Testis (tissue), 2 donors: ENCODE measurements around the gene FBXO9.

Source experiments
- POLR2A ChIP-seq: fragments of 450-650 bp; IDR thresholded peaks from one replicate; pipeline ENCODE4 v1.6.1; 2017; ENCODE audit warnings: antibody characterized with exemption, mild to moderate bottlenecking, moderate library complexity
- TF ChIP-seq, protein P1 (sequence below), 3 experiments: fragments of 450-650 bp in 2 of 3; fragments of 200-600 bp in 1 of 3; sonication (generic) in 1 of 3; IDR thresholded peaks; one replicate each; pipeline ENCODE4 v1.5.1; 2016 to 2019; ENCODE audit warnings: antibody characterized with exemption in 3 of 3, mild to moderate bottlenecking in 2 of 3, moderate library complexity in 1 of 3

DNA sequence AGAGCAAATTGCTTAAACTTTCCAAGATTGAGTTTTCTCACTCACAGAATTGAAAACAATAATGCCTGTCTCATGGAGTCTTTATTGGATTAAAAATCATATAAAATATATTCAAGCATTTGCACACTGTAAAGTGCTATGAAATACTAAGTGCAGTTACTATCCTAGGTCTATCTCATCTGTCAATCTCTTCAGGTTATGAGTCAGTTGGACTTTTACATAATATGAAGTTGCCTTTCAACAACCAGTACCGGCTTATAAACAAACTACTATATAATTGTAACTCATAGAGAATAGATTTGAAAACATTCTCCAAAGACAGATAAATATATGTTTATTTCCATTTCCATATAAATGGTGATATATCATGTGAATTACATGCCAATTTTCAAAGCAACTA, 49.7 kb upstream of the FBXO9 start:
- TF ChIP-seq, protein P1, sequence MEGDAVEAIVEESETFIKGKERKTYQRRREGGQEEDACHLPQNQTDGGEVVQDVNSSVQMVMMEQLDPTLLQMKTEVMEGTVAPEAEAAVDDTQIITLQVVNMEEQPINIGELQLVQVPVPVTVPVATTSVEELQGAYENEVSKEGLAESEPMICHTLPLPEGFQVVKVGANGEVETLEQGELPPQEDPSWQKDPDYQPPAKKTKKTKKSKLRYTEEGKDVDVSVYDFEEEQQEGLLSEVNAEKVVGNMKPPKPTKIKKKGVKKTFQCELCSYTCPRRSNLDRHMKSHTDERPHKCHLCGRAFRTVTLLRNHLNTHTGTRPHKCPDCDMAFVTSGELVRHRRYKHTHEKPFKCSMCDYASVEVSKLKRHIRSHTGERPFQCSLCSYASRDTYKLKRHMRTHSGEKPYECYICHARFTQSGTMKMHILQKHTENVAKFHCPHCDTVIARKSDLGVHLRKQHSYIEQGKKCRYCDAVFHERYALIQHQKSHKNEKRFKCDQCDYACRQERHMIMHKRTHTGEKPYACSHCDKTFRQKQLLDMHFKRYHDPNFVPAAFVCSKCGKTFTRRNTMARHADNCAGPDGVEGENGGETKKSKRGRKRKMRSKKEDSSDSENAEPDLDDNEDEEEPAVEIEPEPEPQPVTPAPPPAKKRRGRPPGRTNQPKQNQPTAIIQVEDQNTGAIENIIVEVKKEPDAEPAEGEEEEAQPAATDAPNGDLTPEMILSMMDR (IDR thresholded peaks at IDR 0.05), result no peak
- TF ChIP-seq POLR2A, result no peak
